Activated CD8-positive, alpha-beta memory T cell treated with anti-CD3 and anti-CD28 coated beads, Interleukin-2, amount 50 U/mL, for 1 hour (primary cell): Measurements from ENCODE around the gene RGSL1.

Source experiments
- DNase-seq: peaks from one replicate; pipeline ENCODE4 v3.0.0-alpha.2; 2020; ENCODE audit errors: extremely low read depth

Gene RGSL1

DNA sequence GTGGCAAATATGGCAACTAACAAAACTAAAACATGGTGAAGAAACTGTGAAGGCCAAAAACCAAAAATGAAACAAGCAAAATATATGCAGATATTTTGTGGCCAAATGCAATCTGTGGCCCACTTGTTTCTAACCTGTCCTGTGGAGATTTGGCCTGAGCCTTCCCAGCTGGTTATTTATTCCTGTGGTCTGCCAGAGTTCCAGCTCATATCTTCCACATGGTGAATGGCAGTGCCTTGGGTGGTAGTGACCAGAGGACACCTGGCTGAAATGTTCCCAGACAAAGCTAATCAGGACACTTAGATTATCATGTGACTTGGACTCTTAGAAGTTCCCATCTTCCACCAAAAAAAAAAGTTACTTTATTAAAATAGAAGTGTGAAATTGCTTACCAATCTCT is 99.4 kb downstream of the RGSL1 start:
- no peak for DNase-seq

DNA sequence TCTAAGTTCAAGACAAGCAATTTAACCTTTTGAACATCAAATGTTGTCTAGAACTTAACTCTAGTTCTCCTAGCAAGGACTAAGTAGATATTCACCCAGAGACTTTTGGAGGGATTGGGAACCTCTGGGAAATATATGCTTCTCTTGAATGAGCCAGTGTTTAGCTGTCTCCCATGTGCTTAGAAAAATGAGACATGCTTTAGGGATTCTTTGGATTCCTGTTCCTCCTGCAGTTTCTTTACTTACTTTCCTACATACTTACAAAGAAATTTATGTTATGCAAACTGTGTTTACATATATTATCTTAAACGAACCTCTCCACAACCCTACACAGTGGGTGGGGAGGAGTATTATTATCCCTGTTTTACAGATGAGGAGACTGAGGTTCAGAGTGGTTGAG is 99.9 kb downstream of the RGSL1 start:
- no peak for DNase-seq

DNA sequence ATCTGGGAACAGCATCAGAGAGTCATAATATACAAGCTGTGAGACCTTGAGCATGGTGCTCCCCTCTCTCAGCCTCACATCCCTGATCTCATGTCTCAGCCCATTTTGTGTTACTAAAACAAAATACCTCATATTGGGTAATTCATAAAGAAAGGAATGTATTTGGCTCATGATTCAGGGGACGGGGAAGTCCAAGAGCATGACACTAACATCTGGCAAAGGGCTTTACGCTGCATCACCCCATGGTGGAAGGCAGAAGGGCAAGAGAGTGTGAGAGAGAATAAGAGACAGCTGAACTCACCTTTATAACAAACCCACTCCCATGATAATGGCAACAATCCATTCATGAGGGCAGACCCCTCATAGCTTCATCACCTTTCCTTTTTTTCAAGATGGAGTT is 102.6 kb downstream of the RGSL1 start:
- no peak for DNase-seq

DNA sequence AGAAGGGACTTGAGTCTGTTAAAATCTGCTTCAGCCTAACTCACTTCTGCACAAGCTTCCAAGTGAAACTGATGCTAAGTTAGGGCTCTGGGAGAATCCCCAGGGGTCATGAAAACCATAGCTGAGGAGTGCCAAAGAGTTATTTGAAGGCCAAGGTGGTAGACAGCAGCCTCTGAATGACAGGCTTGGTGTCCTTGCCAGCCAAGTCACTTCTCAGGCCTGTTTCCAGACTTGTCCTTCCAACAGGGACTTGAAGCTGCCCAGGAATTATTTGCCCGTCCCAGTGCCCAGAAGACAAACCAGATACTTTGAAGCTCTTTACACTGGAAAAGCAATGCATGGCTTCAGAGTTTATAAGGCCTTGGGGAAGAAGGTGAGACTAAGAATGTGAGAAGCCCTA is 105.5 kb downstream of the RGSL1 start:
- DNase-seq: no peak

DNA sequence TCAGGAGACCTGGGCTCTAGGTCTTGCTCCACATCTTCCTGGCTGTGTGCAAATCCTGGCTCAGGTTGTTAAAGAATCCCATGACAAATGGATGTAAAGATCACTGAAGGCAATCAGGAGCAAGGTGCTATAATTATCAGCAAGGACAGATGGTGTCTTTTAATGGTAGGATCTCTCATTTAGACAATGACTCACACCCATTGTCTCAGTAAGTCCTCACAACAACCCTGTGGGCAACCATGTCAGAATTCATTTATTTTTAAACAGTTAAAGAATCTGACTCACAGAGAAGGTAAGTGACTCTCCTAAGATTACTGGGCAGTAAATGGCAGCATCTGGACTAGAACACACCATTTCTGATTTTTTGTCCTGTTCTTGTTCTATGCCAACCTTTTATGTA is 106.3 kb downstream of the RGSL1 start:
- DNase-seq: no peak

DNA sequence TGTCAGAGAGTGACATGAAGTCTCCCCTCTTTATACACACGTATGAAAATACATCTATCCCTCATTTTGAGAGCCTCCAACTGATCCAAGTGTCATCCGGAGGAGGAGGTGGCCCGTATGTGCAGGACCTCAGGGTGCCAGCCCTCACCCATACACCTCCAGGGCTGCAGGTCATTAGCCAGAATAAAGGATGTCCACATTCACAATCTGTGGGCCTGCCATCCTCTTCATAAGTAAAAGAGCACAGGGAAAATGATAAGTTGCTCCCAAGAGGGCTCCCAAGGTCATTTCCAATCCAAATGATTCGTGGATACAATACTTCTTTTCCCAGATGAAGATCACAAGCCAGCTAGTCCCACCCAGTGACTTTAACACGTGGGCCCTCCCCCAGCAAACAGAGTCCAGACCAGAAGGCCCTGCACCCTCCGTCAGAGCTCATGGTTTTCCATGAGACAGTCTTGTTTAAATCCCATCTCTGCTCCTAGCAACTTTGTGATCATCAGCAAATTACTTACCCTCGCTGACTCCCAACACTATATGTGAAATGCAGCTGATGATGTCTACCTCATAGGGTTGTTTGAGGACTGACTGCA is 110.5 kb downstream of the RGSL1 start:
- no peak for DNase-seq

DNA sequence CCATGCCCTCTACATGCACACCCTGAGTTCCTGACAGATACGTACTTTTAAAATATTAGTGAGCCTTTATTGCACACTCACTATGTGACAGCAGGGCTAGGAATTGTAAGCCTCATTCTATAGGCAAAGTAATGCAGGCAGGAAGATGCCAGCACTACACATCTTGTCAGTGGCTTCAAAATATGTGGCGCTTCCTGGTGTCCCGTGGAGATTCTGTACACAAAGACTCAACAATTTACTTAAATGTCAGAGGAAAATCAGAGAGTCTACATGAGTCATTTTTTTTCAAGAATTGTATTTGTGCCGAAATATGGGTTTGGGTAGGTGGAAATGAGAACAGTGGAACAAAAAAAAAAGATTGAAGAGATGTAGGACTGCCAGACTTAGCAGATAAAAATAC is 111.5 kb downstream of the RGSL1 start:
- DNase-seq: no peak

DNA sequence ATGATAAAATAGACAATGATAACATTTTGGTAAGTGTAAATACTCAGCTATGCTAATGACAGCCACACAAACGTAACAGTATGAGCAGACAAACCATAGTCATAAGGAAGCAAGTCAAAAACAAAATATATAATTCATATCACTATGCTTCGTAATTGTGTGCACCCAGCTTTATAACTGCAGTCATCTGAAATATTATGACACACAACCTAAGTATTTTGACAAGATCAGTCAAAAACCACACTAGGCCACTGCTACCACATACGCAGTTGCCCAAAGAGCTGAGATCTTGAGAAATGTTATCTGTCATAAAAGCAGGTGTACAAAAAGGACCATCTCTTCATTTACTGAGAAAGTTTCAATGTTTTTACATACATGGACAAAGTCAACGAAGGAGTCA is 113.1 kb downstream of the RGSL1 start:
- no peak for DNase-seq

DNA sequence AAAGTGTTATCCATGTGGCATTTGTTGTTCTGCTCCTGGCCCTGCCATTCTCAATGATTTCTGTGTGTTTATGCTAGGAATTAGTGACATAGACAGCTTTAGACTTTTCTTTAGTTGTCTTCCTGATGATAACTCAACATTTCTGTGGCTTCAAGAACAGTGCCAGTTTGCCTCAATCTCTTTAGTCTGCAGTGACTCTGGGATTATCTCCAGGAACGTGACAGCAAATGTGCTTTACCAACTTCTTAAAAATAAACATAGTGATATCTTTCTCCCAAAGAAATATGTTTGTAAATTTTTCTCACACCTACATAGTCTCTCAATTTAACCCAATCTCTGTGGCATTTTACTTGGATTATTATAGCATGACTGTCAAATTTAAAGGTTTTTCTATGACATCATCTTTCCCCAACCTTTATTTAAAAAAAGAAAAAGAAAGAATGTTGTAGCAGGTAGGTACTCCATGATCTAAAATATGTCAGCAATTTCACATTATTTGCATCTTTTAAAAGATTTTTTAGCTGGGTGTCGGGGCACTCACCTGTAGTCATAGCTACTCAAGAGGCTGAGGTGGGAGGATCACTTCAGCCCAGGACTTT is 114.6 kb downstream of the RGSL1 start:
- DNase-seq: no peak

DNA sequence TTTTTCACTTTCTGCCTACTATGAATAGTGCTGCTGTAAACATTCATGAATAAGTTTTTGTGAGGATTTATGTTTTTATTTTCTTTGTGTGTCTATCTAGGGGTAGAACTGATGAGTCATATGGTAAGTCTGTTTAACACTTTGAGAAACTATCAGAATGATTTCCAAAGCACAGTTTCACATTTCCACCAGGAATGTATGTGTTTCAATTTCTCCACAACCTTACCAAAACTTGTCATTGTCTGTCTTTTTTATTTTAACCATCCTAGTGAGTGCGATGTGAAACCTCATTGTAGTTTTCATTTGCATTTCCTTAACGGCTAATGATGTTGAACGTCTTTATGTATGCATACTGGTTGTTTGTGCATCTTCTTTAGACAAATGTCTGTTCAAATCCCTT is 115.6 kb downstream of the RGSL1 start:
- DNase-seq: no peak

DNA sequence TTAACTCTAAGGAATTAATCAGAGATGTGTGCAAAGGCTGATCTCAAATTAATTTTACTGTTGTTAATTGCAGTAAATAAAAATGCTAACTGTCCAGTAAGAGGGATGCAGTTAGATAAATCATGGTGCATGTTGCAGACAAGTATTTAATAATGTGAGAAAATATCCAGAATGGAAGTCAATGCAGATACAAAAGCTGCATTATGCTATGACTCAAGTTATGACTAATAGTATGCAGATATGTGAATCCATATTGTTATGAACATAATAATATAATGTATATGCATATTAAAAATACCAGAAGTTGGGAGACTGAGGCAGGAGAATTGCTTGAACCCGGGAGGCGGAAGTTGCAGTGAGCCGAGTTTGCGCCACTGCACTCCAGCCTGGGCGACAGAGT is 117.7 kb downstream of the RGSL1 start:
- DNase-seq: no peak

DNA sequence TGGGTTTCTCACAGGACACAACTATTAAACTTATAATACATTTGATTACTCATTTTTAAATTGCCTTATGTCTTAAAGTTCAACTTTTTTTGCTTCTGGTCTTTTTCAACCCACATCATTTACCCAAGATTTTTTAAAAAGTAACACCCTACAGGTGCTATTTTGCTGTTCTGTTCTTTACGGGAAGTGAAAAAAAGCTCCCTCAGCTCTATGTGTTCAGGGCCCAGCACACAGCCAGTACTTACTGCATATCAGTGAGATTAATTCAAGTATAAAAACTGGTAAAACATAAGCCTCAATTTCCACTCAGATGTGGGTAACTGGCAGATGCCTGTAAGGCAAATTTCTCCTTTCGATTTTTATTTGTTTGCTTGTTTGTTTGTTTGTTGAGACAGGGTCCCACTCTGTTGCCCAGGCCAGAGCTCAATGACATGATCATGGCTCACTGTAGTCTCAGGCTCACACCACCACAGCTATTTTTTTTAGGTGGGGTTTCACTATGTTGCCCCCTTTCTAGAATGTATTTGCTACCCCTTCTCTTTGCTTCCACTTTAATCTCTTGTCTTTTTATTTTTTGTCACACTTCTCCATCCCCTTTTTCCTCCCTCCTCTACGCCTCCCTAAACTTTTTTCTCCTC is 118.8 kb downstream of the RGSL1 start:
- DNase-seq: no peak

DNA sequence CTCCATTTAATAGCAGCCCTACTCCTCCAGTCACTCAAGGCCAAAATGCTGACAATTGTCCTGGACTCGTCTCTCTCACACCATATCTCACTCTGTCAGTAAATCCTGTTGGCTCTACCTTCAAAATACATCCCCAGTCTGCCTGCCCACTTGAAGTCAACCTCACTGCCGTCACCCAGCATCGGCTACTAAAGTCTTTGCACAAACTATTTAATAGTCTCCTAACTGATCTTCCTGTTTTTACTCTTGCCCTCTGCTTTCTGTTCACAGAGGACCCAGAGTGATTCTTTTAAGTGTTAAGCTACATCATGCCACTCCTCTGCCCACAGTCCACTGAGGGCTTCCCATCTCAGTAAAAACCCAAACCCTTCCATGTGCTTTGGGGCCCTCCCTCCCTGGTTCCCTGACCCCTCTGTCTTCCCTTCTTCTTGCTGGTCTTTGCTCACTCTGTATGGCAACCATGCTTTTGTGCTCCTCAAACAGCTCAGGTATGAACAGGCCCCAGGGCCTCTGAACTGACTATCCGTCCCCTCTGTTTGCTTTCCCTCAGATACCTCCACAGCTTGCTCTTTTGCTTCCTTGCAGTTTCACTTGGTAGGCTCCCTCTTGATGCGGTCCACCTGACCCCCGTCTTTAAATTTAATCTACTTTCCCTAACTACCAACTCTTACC is 120.1 kb downstream of the RGSL1 start:
- DNase-seq: no peak

DNA sequence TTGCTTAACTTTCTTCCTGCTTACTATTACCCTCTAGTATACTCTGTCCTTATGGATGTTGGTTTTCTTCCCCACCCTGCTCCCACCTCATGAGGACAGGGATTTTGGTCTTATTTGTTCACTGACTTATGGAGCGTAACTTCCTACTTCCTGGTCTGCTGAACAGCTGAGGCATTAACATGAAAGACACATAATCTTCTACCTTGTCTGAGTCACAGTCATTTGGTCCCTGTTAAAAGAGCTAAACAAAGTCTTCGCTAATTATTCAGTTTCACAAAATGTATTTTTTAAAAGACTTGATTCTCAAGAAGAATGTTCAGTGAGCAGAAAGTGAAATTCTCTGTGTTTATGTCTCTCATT is 120.6 kb downstream of the RGSL1 start:
- no peak for DNase-seq

DNA sequence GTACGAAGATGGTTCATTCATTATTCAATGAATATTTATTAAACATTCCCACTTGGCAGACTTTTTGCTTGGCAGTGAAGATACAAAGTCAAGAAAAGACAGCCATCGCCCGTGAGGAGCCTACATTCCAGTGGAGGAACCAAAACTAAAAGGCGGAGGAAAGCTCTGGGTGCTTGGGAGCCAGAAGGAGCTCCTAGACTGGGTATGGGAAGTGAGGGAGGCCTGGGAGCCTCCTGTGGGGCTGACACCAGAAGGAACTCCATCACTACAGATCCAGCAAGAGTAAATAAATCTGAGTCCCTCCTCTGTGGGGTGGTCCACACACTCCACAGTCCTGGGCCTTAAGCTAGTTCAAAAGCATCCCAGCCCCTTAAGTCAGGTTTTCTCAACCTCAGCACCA is 124.2 kb downstream of the RGSL1 start:
- no peak for DNase-seq

DNA sequence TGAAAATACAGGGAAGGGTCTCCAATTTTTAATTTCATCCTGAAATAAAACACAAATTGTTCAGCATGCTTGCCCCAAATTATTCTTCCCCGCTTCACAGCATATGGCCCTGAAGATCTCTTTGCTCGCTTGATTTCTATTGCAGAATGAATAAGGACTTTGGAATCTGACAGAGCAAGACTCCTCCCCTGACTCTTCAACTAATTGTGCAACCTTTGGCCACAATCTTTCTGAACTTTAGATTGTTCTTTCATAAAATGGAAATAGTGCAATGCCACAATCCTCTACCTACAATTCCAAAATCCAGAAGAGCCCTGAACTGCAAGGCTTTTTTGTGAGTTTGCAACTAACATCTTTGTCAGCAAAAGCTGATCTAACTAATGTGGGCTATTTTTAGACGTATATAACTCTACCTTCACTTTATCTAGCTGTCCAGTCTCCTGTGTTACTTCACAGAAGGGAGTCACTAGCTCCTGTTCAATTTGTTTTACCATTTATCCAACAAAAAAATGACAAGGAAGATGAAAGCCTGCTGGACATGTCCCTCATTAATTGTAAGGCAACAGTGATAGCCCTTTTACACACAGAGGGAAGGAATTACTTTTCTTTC is 125.7 kb downstream of the RGSL1 start:
- no peak for DNase-seq

DNA sequence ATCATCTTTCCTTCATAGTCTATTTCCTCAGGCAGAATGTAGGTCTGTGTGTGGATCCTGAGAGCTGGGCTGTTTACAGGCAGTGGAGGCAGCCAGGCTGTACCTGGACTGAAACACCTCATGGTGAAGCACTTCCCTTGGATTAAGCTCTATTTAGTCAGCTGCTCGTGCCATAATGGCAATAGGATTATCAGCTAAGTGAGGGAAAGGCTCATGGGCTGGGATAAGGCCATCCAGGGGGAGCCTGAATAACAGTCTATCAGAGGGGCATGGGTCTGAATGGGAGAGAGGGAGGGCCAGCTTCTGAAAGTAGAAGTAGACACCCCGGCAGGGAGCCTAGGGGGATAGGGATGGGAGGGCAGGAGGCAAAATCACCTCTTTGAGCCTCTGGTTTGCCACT is 130.8 kb downstream of the RGSL1 start:
- DNase-seq: no peak

DNA sequence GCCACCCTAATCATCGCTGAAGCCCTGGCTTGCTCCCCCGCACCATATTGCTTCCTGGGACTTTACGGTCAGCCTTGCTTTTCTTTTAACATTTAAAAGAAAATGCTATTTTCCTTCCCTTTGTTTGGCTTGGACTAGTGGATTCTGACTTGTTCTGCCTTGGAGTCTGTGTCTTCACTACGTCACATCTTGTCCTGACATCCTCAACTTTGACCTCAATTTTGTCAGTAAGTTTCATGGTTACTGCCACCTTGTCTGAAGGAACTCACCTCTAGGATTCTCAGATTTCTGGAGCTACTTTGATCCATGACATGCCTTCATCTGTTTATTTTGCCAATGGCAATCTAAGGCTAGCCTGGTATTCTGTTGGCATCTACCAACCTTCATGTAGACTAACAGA is 134.8 kb downstream of the RGSL1 start:
- no peak for DNase-seq

DNA sequence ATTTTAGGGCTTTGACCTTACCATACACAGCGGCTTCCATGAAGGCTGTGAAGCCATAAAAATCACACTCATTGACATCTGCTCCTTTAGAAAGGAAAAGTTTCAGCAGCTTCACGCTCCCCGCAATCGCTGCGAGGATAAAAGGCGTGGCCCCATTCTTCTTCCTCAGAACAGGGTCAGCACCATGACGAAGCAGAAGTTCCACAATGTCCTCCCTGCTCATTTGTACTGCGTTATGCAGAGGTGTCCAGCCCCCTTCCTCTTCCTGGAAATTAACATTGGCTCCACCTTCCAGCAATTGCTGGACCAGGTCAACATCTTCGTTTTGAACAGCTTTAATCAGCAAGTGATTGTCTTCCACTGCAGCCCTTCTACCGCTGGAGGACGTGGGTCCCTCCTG is 136.4 kb downstream of the RGSL1 start:
- DNase-seq: no peak

DNA sequence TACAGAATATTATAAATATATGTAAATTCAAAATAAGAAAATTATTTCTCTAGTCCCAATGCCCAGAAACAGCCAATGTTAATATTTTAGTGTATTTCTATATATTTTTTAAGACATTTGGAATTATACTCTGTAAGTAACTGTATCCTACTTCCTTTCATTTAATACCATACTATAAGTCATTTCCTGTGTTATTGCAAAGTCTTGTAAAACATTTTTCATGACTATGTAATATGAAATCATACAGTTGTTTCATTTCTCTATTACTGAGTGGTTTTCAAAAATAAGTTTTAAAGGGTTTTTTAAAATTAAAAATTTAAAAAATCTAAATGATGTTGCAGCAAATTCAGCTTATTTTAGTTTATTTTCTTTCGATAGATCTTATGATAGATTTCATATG is 137.1 kb downstream of the RGSL1 start:
- no peak for DNase-seq

DNA sequence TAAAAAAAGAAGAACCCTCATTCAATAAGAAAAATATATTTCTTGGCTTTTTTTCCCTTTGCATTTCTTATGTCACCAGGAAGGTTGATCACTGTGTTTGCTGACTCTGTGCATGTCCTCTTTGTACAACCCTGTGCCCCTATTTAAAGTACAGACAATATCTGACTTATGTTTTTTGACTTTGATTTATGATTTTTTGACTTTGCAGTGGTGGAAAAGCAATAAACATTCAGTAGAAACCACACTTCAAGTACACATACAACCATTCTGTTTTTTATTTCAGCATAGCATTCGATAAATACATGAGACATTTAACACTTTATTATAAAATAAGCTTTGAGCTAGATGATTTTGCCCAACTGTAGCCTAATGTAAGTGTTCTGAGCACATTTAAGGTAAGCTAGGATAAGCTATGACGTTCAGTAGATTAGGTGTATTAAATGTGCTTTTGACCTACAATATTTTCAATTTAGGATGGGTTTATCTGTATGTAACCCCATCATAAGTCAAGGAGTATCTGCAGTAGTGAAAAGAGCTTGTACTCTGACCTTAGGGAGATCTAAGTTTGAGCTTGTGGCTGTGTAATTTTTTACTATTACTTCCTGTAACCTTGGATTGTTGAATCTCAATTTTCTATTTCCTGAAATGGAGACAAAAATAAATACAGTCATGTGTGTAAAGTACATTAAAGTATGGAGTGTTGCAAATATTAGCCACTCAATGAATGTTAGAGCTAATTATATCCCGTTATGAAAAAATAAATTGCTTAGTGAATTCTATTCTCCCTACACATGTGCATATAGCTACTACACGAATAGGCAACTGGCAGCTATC is 137.9 kb downstream of the RGSL1 start:
- DNase-seq: no peak
